Activated CD8-positive, alpha-beta T cell treated with anti-CD3 and anti-CD28 coated beads, Interleukin-2, amount 10 ng/mL, durations not matched to agents 7 days and 5 days (primary cell): ENCODE results near the gene CCR9. TPM values are rescaled to one million over a fixed set of nuclear protein-coding genes. Genes with fewer than 3 reads are reported as not detected.
A peak's percentile ranks its signal among the peaks of the same experiment; 100 is the strongest.

Source experiments
- ATAC-seq: fragments of 150-1000 bp; cut with Tn5 transposase; one replicate; pipeline ENCODE4 v1.10.0; 2021; ENCODE audit warnings: moderate library complexity
- CTCF ChIA-PET: fragments of 350-600 bp; sonication (Branson Sonifier 250); formaldehyde crosslinking; loops from one replicate; lab custom pipeline; 2021; ENCODE audit warnings: antibody characterized with exemption; lab: Charles Lee
- POLR2A ChIA-PET: fragments of 350-600 bp; sonication (Branson Sonifier 250); formaldehyde crosslinking; loops from one replicate; lab custom pipeline; 2021; ENCODE audit warnings: antibody characterized with exemption; lab: Charles Lee
- DNase-seq: peaks from one replicate; pipeline ENCODE4 v3.0.0-alpha.2; 2020
- H3K27ac Mint-ChIP-seq: one replicate; pipeline ENCODE4 v1.8.0; 2021; ENCODE audit warnings: mild to moderate bottlenecking, mixed read lengths
- H3K27me3 Mint-ChIP-seq: one replicate; pipeline ENCODE4 v1.8.0; 2021; ENCODE audit warnings: low read depth, mixed read lengths
- H3K36me3 Mint-ChIP-seq: one replicate; pipeline ENCODE4 v1.8.0; 2021; ENCODE audit warnings: low read depth, mixed read lengths
- H3K4me1 Mint-ChIP-seq: one replicate; pipeline ENCODE4 v1.8.0; 2021; ENCODE audit warnings: low read depth, mixed read lengths
- H3K4me3 Mint-ChIP-seq: one replicate; pipeline ENCODE4 v1.8.0; 2021; ENCODE audit warnings: mild to moderate bottlenecking, mixed read lengths
- H3K9me3 Mint-ChIP-seq: one replicate; pipeline ENCODE4 v1.8.0; 2022; ENCODE audit warnings: mixed read lengths; ENCODE audit not compliant: insufficient read depth
- total RNA-seq, 2 experiments: library from RNA; stranded (reverse); gene quantifications; one replicate each; pipeline ENCODE4 v1.2.3, GENCODE V29; 2021

Gene CCR9
- total RNA-seq, 2 experiments from 2014 or later, result 0.08 TPM; not detected in 1

DNA sequence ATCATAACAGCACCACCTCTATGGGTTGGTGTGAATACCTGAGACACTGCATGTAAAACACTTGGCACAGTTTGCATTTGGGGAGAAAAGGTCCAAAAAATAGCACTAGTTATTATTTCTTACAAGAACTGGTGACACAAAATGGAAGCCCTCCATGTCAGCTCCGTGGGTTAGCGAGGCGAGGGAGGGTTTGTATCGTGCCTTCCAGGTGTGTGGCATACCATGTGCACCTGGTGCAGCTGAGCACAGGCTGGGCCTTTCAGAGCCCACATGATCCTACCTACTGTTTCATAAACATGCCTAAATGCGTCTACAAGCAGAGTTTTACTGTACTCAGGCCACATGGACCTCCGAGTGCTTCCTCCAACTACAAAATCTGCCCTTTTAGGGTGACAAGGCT lies 62.5 kb downstream of the CCR9 start:
- no peak overlapping the region for H3K4me3 Mint-ChIP-seq
- ATAC-seq, result no peak
- POLR2A ChIA-PET, result interaction anchor here (1.2 kb wide), 1 partner anchor 46 kb away, joined by 3 read pairs; no protein-coding TSS in a partner anchor

GRCh38 chr3:45949432-45949831 lies 63.1 kb downstream of the CCR9 start:
- peak overlapping the region; percentile 88 for H3K27ac Mint-ChIP-seq
- POLR2A ChIA-PET, result interaction anchor here (1.2 to 2.3 kb wide), 4 partner anchors 15 to 46 kb away, joined by 3 to 15 read pairs (median 6); no protein-coding TSS in a partner anchor
- no peaks in the 10 kb centered on the region for H3K27me3 Mint-ChIP-seq
- DNase-seq, result no peak
- H3K36me3 Mint-ChIP-seq, result peaks cover 95% of the 10 kb centered on the region
- H3K4me1 Mint-ChIP-seq, result peaks cover 99% of the 10 kb centered on the region
- no peak for ATAC-seq
- CTCF ChIA-PET, result interaction anchor here (3.3 to 10.7 kb wide), 3 partner anchors 10 to 129 kb away, joined by 12 to 159 read pairs (median 31); no protein-coding TSS in a partner anchor
- no peaks in the 10 kb centered on the region for H3K9me3 Mint-ChIP-seq
- peak overlapping the region; percentile 24 for H3K4me3 Mint-ChIP-seq

More for the DNA sequence above, 62.5 kb downstream of the CCR9 start:
- H3K27me3 Mint-ChIP-seq, result no peaks in the 10 kb centered on the region
- peaks cover 91% of the 10 kb centered on the region for H3K36me3 Mint-ChIP-seq
- H3K27ac Mint-ChIP-seq, result peak overlapping the region; percentile 88
- peaks cover 95% of the 10 kb centered on the region for H3K4me1 Mint-ChIP-seq
- CTCF ChIA-PET, result interaction anchor here (1.3 to 10.7 kb wide), 3 partner anchors 10 to 129 kb away, joined by 3 to 159 read pairs (median 4); no protein-coding TSS in a partner anchor
- no peak for DNase-seq
- no peaks in the 10 kb centered on the region for H3K9me3 Mint-ChIP-seq

DNA sequence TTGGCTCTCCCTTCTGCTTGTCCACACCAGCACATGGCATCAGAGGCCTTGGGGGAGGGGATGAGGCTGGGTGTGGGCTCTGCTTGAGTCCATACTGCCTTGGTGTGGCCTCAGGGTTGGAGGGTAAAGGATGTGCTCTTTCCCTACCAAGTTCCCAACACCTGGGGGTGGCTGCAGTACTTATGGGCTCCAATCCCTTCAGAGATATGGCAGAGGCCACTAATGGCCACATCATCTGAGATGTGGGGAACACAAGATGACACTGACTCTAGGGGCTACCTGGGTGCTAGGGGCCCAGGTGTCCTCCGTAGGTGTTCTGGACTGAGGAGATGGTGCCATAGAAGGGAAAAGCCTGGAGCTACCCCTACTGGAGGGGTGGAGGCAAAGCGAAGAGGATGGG lies 63.8 kb downstream of the CCR9 start:
- POLR2A ChIA-PET, result interaction anchor here (0.9 to 2.3 kb wide), 8 partner anchors 9 to 45 kb away, joined by 3 to 15 read pairs (median 6); no protein-coding TSS in a partner anchor
- Mint-ChIP-seq H3K4me3 (peak overlapping the region; percentile 24), H3K36me3 (peaks cover 95% of the 10 kb centered on the region), H3K9me3 (no peaks in the 10 kb centered on the region), H3K4me1 (peaks cover 96% of the 10 kb centered on the region), H3K27ac (peak overlapping the region; percentile 88), H3K27me3 (no peaks in the 10 kb centered on the region)
- DNase-seq (no peak), ATAC-seq (no peak)
- CTCF ChIA-PET, result interaction anchor here (1.1 to 10.7 kb wide), 13 partner anchors 10 to 428 kb away, joined by 3 to 159 read pairs (median 11); partner anchors contain the start of gene FYCO1

- Mint-ChIP-seq H3K27me3 (no peaks in the 10 kb centered on the region), H3K9me3 (no peaks in the 10 kb centered on the region), H3K4me3 (peak overlapping the region; percentile 24), H3K27ac (peak overlapping the region; percentile 88), H3K36me3 (peaks cover 94% of the 10 kb centered on the region), H3K4me1 (peaks cover 90% of the 10 kb centered on the region)
- CTCF ChIA-PET, result interaction anchor here (0.6 to 10.7 kb wide), 19 partner anchors 8 to 428 kb away, joined by 3 to 159 read pairs (median 5); partner anchors contain the start of genes CXCR6 and FYCO1
- peak; percentile 80 for ATAC-seq
- POLR2A ChIA-PET, result interaction anchor here (0.6 to 2.3 kb wide), 10 partner anchors 9 to 456 kb away, joined by 3 to 15 read pairs (median 4); partner anchors contain the start of genes CCR5AS and CCRL2
- peak; percentile 87 for DNase-seq
Observed at GRCh38 chr3:45950686-45951600, 64.6 kb downstream of the CCR9 start.

GRCh38 chr3:45951946-45952345 lies 65.6 kb downstream of the CCR9 start:
- ATAC-seq (no peak), DNase-seq (no peak)
- Mint-ChIP-seq H3K4me3 (no peak overlapping the region), H3K27ac (peak overlapping the region; percentile 88), H3K36me3 (peaks cover 91% of the 10 kb centered on the region), H3K27me3 (no peaks in the 10 kb centered on the region), H3K9me3 (no peaks in the 10 kb centered on the region), H3K4me1 (peaks cover 86% of the 10 kb centered on the region)
- CTCF ChIA-PET, result interaction anchor here (0.6 to 10.7 kb wide), 10 partner anchors 9 to 126 kb away, joined by 3 to 159 read pairs (median 10); partner anchors contain the start of gene CXCR6
- POLR2A ChIA-PET, result interaction anchor here (0.6 to 2.3 kb wide), 4 partner anchors 10 to 455 kb away, joined by 3 to 9 read pairs (median 4); partner anchors contain the start of genes CCR5AS and CCRL2

- POLR2A ChIA-PET, result interaction anchor here (0.7 to 1.1 kb wide), 3 partner anchors 10 to 67 kb away, joined by 3 to 4 read pairs (median 3); no protein-coding TSS in a partner anchor
- H3K9me3 Mint-ChIP-seq, result no peaks in the 10 kb centered on the region
- DNase-seq (no peak), ATAC-seq (no peak)
- peaks cover 86% of the 10 kb centered on the region for H3K4me1 Mint-ChIP-seq
- no peaks in the 10 kb centered on the region for H3K27me3 Mint-ChIP-seq
- peak overlapping the region; percentile 23 for H3K27ac Mint-ChIP-seq
- H3K36me3 Mint-ChIP-seq, result peaks cover 91% of the 10 kb centered on the region
- H3K4me3 Mint-ChIP-seq, result no peak overlapping the region
- CTCF ChIA-PET, result interaction anchor here (0.7 to 10.7 kb wide), 8 partner anchors 10 to 126 kb away, joined by 3 to 159 read pairs (median 14); partner anchors contain the start of gene CXCR6
Observed at GRCh38 chr3:45952456-45952855, 66.1 kb downstream of the CCR9 start.

Other genes with a start within 250 kb of the CCR9 start
- gene SACM1L, start 197.1 kb upstream of the CCR9 start, total RNA-seq, result 10 to 100 TPM; 89.8 to 96.4 TPM
- not detected for gene SLC6A20, start 90.0 kb upstream of the CCR9 start, total RNA-seq
- gene LZTFL1, start 44.4 kb upstream of the CCR9 start, total RNA-seq, result 1 to 10 TPM; 5.1 to 6.7 TPM
- 10 to 100 TPM; 26.5 to 27.6 TPM for gene CXCR6, start 56.9 kb downstream of the CCR9 start, total RNA-seq
- 10 to 100 TPM; 16.6 to 19.5 TPM for gene FYCO1, start 109.3 kb downstream of the CCR9 start, total RNA-seq
- gene XCR1, start 140.9 kb downstream of the CCR9 start, total RNA-seq, result not detected